Progenitor cell of endocrine pancreas (in vitro differentiated cells): Measurements from ENCODE around the gene CYP4F2. TPM values are rescaled to one million over a fixed set of nuclear protein-coding genes. Genes with fewer than 3 reads are reported as not detected.
"Not testable (repeated sequence)": the region's sequence is repeated elsewhere in the genome, so short reads cannot be mapped to it uniquely, and the experiment has no call there.

Experiments
- DNase-seq: peaks from one replicate; pipeline ENCODE4 v3.0.0; 2021; ENCODE audit warnings: low spot score; ENCODE audit not compliant: unreplicated experiment
- H3K27ac Mint-ChIP-seq: 2 replicates; pipeline ENCODE4 v1.8.0; 2021; ENCODE audit warnings: mild to moderate bottlenecking, moderate library complexity, mixed read lengths
- H3K27me3 Mint-ChIP-seq: 2 replicates; pipeline ENCODE4 v1.8.0; 2021; ENCODE audit warnings: mixed read lengths
- H3K36me3 Mint-ChIP-seq: 2 replicates; pipeline ENCODE4 v1.8.0; 2022; ENCODE audit warnings: mixed read lengths; ENCODE audit not compliant: insufficient read depth
- H3K4me1 Mint-ChIP-seq: 2 replicates; pipeline ENCODE4 v1.8.0; 2021; ENCODE audit warnings: low read depth, mixed read lengths
- H3K4me3 Mint-ChIP-seq: 2 replicates; pipeline ENCODE4 v1.8.0; 2021; ENCODE audit warnings: low read depth, mild to moderate bottlenecking, moderate library complexity, mixed read lengths
- H3K9me3 Mint-ChIP-seq: 2 replicates; pipeline ENCODE4 v1.8.0; 2021; ENCODE audit warnings: low read depth, mixed read lengths
- total RNA-seq: library from RNA; stranded (reverse); gene quantifications from 2 replicates; pipeline ENCODE4 v1.2.1, GENCODE V29; 2021
- TF ChIP-seq, protein P1 (sequence below): fragments of 200-600 bp; sonication (generic); IDR thresholded peaks from one replicate; pipeline ENCODE4 v1.5.0; 2021; ENCODE audit warnings: antibody characterized with exemption, mild to moderate bottlenecking; ENCODE audit not compliant: unreplicated experiment

Gene CYP4F2
- total RNA-seq, 1 donor from 2014 or later: not detected

DNA sequence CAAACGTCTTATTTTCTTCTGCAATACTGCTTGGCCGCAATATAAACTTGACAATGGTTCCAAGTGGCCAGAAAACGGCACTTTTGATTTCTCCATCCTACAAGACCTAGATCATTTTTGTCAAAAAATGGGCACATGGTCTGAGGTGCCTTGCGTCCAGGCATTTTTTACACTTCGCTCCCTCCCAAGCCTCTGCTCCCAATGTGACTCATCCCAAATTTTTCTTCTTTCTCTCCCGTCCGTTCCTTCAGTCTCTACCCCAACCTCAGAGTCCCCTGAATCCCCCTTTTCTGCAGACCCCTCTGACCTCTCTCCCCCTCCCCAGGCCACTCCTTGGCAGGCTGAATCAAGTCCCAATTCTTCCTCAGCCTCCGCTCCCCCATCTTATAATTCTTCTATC, 68.1 kb downstream of the CYP4F2 start:
- Mint-ChIP-seq H3K4me1 (no peaks in the 10 kb centered on the region), H3K27ac (no peak overlapping the region), H3K9me3 (peaks cover 31% of the 10 kb centered on the region), H3K27me3 (no peaks in the 10 kb centered on the region), H3K36me3 (peaks cover 6% of the 10 kb centered on the region), H3K4me3 (no peak overlapping the region)
- TF ChIP-seq, protein P1, sequence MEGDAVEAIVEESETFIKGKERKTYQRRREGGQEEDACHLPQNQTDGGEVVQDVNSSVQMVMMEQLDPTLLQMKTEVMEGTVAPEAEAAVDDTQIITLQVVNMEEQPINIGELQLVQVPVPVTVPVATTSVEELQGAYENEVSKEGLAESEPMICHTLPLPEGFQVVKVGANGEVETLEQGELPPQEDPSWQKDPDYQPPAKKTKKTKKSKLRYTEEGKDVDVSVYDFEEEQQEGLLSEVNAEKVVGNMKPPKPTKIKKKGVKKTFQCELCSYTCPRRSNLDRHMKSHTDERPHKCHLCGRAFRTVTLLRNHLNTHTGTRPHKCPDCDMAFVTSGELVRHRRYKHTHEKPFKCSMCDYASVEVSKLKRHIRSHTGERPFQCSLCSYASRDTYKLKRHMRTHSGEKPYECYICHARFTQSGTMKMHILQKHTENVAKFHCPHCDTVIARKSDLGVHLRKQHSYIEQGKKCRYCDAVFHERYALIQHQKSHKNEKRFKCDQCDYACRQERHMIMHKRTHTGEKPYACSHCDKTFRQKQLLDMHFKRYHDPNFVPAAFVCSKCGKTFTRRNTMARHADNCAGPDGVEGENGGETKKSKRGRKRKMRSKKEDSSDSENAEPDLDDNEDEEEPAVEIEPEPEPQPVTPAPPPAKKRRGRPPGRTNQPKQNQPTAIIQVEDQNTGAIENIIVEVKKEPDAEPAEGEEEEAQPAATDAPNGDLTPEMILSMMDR: no peak
- DNase-seq: no peak

DNA sequence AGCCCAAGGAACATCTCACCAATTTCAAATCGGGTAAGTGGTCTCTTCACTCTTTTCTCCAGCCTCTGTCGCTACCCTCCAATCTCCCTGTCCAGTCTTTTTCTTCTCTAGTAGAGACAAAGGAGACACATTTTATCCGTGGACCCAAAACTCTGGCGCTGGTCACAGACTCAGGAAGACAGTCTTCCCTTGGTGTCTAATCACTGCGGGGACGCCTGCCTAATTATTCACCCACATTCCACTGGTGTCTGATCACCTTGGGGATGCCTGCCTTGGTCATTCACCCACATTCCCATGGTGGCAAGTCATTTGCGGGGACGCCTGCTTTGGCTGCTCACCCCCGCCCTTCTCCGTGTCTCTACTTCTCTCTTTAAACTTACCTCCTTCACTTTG, 68.6 kb downstream of the CYP4F2 start:
- no peak for DNase-seq
- TF ChIP-seq, protein P1: no peak
- H3K4me1 Mint-ChIP-seq: no peaks in the 10 kb centered on the region
- no peak overlapping the region for H3K27ac Mint-ChIP-seq
- H3K9me3 Mint-ChIP-seq: peaks cover 35% of the 10 kb centered on the region
- no peaks in the 10 kb centered on the region for H3K27me3 Mint-ChIP-seq
- H3K36me3 Mint-ChIP-seq: peaks cover 6% of the 10 kb centered on the region
- H3K4me3 Mint-ChIP-seq: no peak overlapping the region

DNA sequence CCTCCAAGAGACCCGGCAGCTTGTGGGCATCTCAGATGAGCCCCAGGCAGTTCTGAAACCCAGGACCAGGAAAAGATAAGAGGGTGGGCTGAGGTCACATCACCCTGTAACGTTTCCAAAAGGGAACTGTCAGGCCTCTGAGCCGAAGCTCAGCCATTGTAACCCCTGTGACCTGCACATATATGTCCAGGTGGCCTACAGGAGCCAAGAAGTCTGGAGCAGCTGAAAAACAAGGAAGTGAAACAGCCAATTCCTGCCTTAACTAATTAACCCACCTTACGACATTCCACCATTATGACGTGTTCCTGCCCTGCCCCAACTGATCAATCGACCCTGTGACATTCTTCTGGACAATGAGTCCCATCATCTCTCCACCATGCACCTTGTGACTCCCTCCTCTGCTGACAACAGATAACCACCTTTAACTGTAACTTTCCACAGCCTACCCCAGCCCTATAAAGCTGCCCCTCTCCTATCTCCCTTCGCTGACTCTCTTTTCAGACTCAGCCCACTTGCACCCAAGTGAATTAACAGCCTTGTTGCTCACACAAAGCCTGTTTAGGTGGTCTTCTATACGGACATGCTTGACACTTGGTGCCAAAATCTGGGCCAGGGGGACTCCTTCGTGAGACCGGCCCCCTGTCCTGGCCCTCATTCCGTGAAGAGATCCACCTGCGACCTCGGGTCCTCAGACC, 69.1 kb downstream of the CYP4F2 start:
- not testable (repeated sequence) for H3K4me3 Mint-ChIP-seq, H3K27ac Mint-ChIP-seq, H3K36me3 Mint-ChIP-seq, H3K27me3 Mint-ChIP-seq, DNase-seq, H3K4me1 Mint-ChIP-seq
- H3K9me3 Mint-ChIP-seq: peaks cover 40% of the 10 kb centered on the region

DNA sequence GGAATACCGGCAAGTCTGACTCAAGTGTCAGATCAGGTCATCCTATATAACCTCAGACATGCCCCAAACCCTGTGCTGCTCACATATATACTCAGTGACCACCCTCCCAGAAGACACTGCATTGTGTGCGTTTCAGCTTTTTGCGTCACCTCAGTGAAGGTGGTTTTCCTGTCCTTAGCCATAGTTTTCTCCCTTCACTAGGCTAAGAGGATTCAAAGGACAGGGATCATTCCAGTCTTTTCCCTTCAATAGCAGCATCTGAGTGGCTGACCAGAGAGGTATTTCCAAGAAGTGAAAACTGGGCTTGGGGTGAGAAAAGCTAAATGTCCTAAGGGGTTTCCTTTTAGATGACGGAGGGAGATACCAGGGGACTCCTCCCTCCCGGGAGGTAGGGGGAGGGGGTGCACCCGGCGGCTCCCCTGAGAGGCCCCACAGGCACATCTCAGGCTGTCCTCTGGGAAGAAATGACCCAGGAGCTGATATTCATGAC, 69.7 kb downstream of the CYP4F2 start:
- Mint-ChIP-seq H3K27me3 (no peaks in the 10 kb centered on the region), H3K36me3 (peaks cover 6% of the 10 kb centered on the region), H3K27ac (no peak overlapping the region), H3K9me3 (peaks cover 41% of the 10 kb centered on the region), H3K4me3 (no peak overlapping the region), H3K4me1 (no peaks in the 10 kb centered on the region)
- TF ChIP-seq, protein P1: no peak
- no peak for DNase-seq

Other genes starting within 250 kb of the CYP4F2 start
- not detected in 2 replicates for gene CYP4F12, start 225.0 kb downstream of the CYP4F2 start, total RNA-seq
- gene OR10H2, start 170.1 kb downstream of the CYP4F2 start, total RNA-seq: not detected in 2 replicates
- not detected in 2 replicates for gene OR10H3, start 160.1 kb downstream of the CYP4F2 start, total RNA-seq
- not detected in 2 replicates for gene OR10H5, start 110.4 kb downstream of the CYP4F2 start, total RNA-seq
- gene OR10H1, start 82.4 kb downstream of the CYP4F2 start, total RNA-seq: 0.11 TPM in 1 of 2 replicates, not detected in the other
- not detected in 2 replicates for gene CYP4F11, start 36.5 kb upstream of the CYP4F2 start, total RNA-seq
- gene OR10H4, start 50.9 kb upstream of the CYP4F2 start, total RNA-seq: not detected in 2 replicates
- 275 and 300 TPM in 2 replicates for gene TPM4, start 178.4 kb upstream of the CYP4F2 start, total RNA-seq
- 65.5 and 67.5 TPM in 2 replicates for gene RAB8A, start 213.8 kb upstream of the CYP4F2 start, total RNA-seq
- gene HSH2D, start 245.6 kb upstream of the CYP4F2 start, total RNA-seq: 0.72 and 0.84 TPM in 2 replicates